GM23338 (cell line): ENCODE data around the gene TM7SF3.

Experiments used
- CREB1 ChIP-seq: fragments of 250-450 bp; sonication (Bioruptor Pico); IDR thresholded peaks from 2 replicates; pipeline ENCODE4 v1.5.0; 2020; ENCODE audit warnings: low read depth, mild to moderate bottlenecking, moderate library complexity
- CTCF ChIP-seq, 2 experiments: fragments of 200-600 bp in 1 of 2; sonication (generic) in 1 of 2; conservative IDR thresholded peaks; 2 replicates each; pipeline versions ENCODE4 v1.5.1 to v1.6.1; 2016 to 2017; ENCODE audit warnings: antibody characterized with exemption in 2 of 2, low read depth in 2 of 2, mild to moderate bottlenecking in 2 of 2, moderate library complexity in 1 of 2
- EZH2 ChIP-seq: fragments of 200-600 bp; sonication (generic); IDR thresholded peaks from one replicate; pipeline ENCODE4 v1.8.0; 2017; ENCODE audit warnings: antibody characterized with exemption, mild to moderate bottlenecking, low read depth; ENCODE audit not compliant: unreplicated experiment
- EZH2phosphoT487 ChIP-seq: fragments of 200-600 bp; sonication (generic); IDR thresholded peaks from one replicate; pipeline ENCODE4 v1.8.1; 2018; ENCODE audit warnings: antibody characterized with exemption; ENCODE audit not compliant: unreplicated experiment
- JUNB ChIP-seq: IDR thresholded peaks from one replicate; pipeline ENCODE4 v1.6.1; 2016; ENCODE audit warnings: antibody characterized with exemption; ENCODE audit not compliant: unreplicated experiment
- POLR2AphosphoS5 ChIP-seq: IDR thresholded peaks from 2 replicates; pipeline ENCODE4 v1.6.1; 2016; ENCODE audit warnings: antibody characterized with exemption, low read depth
- REST ChIP-seq: IDR thresholded peaks from one replicate; pipeline ENCODE4 v1.6.1; 2018; ENCODE audit warnings: antibody characterized with exemption; ENCODE audit not compliant: unreplicated experiment
- ZNF331 ChIP-seq: fragments of 250-450 bp; sonication (Bioruptor Pico); IDR thresholded peaks from 2 replicates; pipeline ENCODE4 v1.5.0; 2020; ENCODE audit warnings: low read depth, mild to moderate bottlenecking, moderate library complexity

- TF ChIP-seq CTCF (conservative IDR thresholded peaks at IDR 0.05; ENCODE audit: low read depth in 2 of 2) (no peak), ZNF331 (CRISPR knock-in tag) (no peak), REST (no peak), CREB1 (CRISPR knock-in tag) (no peak), EZH2 (no peak), POLR2AphosphoS5 (no peak), JUNB (no peak), EZH2phosphoT487 (no peak)
These were observed 20.6 kb upstream of the TM7SF3 start for GRCh38 chr12:27034607-27035293.
